ENCODE measurements around the gene GRIP1.

The GRIP1 gene

GRCh38 chr12:66693901-66694513 is 15.1 kb upstream of the GRIP1 start:
- DNase-seq (ENCODE audit: extremely low spot score, insufficient read length, low read depth) (peak; percentile 4), FAIRE-seq (peak; percentile 83)

DNA sequence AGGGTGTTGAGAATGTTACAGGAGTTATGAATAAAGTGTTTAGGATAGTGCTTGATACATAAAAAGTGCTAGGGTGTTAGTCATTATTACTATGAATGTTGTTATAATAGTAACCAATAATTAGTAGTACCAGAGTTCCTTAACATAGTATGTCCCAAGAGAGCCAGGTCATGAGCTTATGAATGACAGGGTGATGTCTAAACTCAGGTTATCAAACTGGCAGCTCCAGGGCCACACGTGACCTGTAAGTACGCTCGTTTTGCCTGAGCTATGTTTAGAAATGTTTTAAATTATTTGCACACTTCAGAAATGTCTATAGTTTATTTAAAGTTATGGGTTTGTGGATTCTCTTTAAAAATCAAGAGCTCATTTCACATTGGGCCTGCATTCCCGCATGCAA is 14.1 kb upstream of the GRIP1 start:
- DNase-seq (ENCODE audit: extremely low spot score, insufficient read length, low read depth) (no peak), FAIRE-seq (no peak)

DNA sequence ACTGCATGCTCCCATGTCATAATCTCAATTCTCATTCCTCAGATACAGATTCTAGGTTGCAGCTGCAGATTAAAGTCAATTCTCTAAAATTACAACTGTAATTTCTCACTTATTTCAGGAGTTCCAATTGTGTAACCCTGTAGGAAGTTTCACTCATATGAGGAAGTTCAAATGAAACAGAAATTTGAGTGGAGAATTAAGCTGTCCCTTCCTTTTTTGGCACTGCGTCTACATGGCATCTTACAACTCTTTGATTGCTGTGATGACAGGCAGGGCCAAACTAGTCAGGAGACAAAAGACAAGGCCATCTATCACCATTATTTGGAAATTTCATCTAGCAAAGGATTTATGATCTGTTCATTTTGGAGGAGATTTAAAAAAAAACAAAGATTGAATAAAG is 13.3 kb upstream of the GRIP1 start:
- FAIRE-seq: no peak

GRCh38 chr12:66688846-66689439 is 10.1 kb upstream of the GRIP1 start:
- DNase-seq (ENCODE audit: extremely low spot score, insufficient read length, low read depth): peak; percentile 1
- FAIRE-seq: no peak

More for the DNA sequence above, 13.3 kb upstream of the GRIP1 start:
- no peak for DNase-seq (ENCODE audit: extremely low spot score, insufficient read length, low read depth)

DNA sequence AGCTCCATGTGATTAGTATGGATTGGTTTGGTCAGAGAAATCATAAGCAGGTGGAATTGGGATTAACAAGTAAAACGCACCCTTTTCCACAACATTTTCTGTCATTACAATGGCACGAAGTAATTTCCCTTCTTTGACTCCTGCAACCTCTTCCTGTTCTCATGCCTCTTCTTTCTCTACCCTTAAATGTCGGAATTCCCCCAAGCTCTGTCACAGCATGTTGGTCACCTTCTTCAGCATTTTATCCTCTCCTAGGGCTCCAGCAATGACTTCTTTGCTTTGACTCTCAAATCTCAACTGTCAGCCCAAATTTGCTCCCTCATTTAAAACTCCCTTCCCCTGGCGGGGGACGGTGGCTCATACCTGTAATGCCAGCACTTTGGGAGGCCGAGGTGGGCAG is 5.3 kb upstream of the GRIP1 start:
- DNase-seq (ENCODE audit: extremely low spot score, insufficient read length, low read depth): no peak
- no peak for FAIRE-seq

DNA sequence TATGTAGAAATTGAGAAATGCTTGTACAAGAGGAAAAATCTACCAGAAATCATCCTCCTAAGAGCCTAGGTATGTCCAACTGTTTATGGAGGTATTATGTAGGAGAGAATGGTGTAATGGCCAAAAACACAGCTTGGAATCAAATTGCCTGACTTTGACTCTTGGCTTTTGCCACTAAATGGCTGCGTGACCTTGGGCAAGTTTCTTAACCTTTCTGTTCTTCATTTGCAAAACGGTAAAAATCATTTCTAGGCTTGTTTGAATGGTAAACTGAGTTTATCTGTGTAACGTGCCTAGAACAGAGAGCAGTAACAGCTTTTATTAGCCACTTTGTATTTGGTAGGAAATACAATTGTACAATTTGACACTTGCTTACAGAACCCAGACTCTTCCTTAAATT is 4.9 kb upstream of the GRIP1 start:
- FAIRE-seq (no peak), DNase-seq (ENCODE audit: extremely low spot score, insufficient read length, low read depth) (no peak)

GRCh38 chr12:66683073-66683472 is 4.2 kb upstream of the GRIP1 start:
- no peak for DNase-seq (ENCODE audit: extremely low spot score, insufficient read length, low read depth)
- no peak for FAIRE-seq

DNA sequence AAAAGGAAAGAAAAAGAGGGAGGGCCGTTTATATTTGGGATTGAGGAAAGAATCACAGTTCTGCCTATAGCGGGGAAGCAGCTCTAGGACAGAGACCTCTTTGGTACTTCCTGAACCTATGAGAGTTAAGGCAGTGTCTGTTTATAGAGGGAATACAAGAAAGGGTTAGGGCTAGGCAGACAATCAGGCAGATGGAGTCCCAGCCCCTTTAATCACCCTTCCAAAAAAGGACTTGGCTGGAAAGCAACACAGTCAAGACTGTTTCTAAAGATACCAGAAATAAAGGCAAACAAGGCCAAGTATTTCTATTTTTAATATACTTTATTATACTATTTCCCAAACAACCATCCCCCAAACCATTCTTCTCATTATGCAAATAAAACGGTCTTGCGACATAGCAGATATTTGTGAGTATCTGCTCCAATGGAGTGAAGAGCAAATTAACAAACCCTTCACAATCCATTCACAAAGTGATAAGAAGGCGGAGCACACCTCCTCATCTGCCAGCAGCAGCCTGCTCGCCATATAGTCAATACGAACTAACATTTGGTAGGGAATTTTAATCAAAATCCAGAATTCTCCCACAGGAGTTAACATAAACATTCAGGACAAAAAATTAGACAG is 697 bp upstream of the GRIP1 start:
- DNase-seq (ENCODE audit: extremely low spot score, insufficient read length, low read depth): no peak
- no peak for FAIRE-seq

- DNase-seq (ENCODE audit: extremely low spot score, insufficient read length, low read depth): no peak
- FAIRE-seq: no peak
Observed at GRCh38 chr12:66676241-66676640, 2.6 kb downstream of the GRIP1 start.

GRCh38 chr12:66674495-66675122 is 4.3 kb downstream of the GRIP1 start:
- no peak for DNase-seq (ENCODE audit: extremely low spot score, insufficient read length, low read depth)
- FAIRE-seq: no peak

- DNase-seq (ENCODE audit: extremely low spot score, insufficient read length, low read depth): no peak
- FAIRE-seq: no peak
Observed at GRCh38 chr12:66669541-66669940, 9.3 kb downstream of the GRIP1 start.

DNA sequence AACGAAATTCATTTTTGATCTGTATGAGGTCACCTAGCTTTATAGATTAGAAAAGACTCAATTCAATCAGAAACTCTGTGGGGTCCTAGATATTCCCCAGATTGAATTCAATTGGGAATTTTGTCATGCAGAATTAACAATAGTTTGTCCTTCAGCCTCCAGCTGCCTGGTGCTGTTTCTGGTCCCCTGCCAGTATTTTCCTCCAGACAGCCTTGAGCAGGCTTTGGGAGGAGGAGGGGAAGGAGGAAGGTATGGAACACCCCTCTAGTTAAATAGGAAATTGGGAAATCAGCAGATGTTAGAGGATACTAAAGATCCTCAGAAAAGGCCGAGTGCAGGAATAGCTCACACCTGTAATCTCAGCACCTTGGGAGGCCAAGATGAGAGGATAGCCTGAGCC is 10.6 kb downstream of the GRIP1 start:
- no peak for FAIRE-seq
- no peak for DNase-seq (ENCODE audit: extremely low spot score, insufficient read length, low read depth)

DNA sequence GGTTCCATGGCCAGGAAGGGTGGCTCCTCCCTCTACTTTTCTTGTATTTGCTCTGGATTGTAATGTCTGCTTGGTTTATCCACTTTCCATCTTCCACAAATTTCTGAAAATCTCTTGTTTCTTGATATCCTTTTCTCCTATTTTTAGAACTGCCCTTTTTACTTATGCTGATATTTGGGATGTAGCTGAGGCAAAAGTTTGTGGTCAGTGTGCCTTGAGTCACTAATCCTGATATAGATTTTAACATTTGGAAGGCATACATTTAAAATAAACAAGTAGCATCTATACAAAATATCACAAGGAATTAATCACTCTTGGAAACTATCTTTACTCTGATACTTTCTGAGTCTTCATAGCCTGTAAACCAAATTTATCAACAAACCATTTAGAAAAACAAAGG is 11.0 kb downstream of the GRIP1 start:
- FAIRE-seq: no peak
- DNase-seq (ENCODE audit: extremely low spot score, insufficient read length, low read depth): no peak

DNA sequence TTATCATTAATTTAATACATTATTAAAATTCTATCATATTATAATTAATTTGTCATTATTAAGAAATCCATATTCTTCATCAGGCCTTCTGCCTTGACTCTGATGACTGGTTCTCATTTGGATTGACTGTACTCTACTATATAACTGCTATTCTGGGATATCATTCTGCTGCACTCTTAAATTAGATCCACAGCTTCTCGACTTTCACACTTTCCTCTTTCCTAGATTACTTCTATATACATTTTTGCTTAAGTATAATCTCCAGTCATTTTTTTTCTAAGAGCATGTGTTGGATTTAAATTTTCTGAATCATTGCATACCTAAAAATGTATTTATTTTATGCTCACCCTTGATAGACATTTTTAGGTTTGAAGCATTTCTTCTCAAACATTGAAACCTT is 12.4 kb downstream of the GRIP1 start:
- DNase-seq (ENCODE audit: extremely low spot score, insufficient read length, low read depth) (no peak), FAIRE-seq (no peak)

- no peak for DNase-seq (ENCODE audit: extremely low spot score, insufficient read length, low read depth)
- FAIRE-seq: no peak
Observed at GRCh38 chr12:66665435-66665985, 13.4 kb downstream of the GRIP1 start.

- DNase-seq (ENCODE audit: extremely low spot score, insufficient read length, low read depth): no peak
- FAIRE-seq: no peak
Observed at GRCh38 chr12:66664076-66664475, 14.8 kb downstream of the GRIP1 start.

GRCh38 chr12:66663611-66664010 is 15.3 kb downstream of the GRIP1 start:
- no peak for FAIRE-seq

DNA sequence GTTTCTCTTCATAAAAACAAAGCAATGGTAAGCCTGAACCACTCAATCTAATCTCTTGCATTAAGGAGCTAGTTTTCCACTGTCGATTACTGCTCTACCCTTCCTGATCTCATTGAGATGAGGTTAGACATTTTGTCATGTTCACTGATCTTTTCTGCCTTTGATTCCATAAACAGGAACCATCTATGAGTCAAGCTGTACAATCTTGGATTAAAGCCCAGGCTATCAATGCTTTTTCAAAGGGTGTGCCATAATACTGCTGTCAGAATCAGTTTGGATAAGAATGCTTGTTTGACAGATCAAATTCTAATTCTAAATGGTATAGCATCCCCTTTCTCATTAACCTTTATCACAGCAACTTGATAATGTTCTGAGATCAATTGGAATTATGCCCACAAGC is 16.1 kb downstream of the GRIP1 start:
- FAIRE-seq (no peak), DNase-seq (ENCODE audit: extremely low spot score, insufficient read length, low read depth) (no peak)

More at GRCh38 chr12:66663611-66664010, 15.3 kb downstream of the GRIP1 start:
- no peak for DNase-seq (ENCODE audit: extremely low spot score, insufficient read length, low read depth)

DNA sequence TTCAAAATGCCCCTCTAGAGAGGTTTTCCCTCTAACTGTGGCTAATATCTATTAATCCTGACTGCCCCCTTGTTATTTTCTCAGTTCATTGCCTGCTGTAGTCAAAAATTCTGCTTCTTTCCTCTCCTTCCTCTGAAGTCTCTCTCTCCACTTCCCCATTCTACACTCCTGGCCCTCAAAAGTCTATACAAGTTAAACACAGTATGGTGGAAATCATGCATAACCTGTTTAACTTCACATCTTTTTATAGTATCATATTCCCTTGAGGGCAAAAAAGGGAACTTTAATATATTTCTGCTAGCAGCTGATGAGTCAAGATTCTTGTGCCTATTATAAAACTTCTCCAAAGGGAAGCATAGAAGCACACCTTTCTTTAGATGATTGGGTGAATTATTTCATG is 16.7 kb downstream of the GRIP1 start:
- FAIRE-seq (no peak), DNase-seq (ENCODE audit: extremely low spot score, insufficient read length, low read depth) (no peak)

GRCh38 chr12:66661357-66661756 is 17.5 kb downstream of the GRIP1 start:
- FAIRE-seq (no peak), DNase-seq (ENCODE audit: extremely low spot score, insufficient read length, low read depth) (no peak)

GRCh38 chr12:66653796-66654195 is 25.1 kb downstream of the GRIP1 start:
- no peak for FAIRE-seq

More at GRCh38 chr12:66653796-66654195, 25.1 kb downstream of the GRIP1 start:
- DNase-seq (ENCODE audit: extremely low spot score, insufficient read length, low read depth): no peak

All from GM18507 (cell line).